GM12873 (cell line): ENCODE measurements around the gene C12orf56.

Source experiments
- CTCF ChIP-seq: IDR thresholded peaks from 2 replicates; pipeline ENCODE4 v1.5.1; 2012; ENCODE audit warnings: low read depth, mild to moderate bottlenecking, moderate library complexity, low read length, control low read depth; ENCODE audit not compliant: insufficient read depth; ENCODE audit errors: missing control alignments

Gene C12orf56

GRCh38 chr12:64335886-64336466 is 54.6 kb downstream of the C12orf56 start:
- TF ChIP-seq CTCF = no peak

- no peak for TF ChIP-seq CTCF
Observed at GRCh38 chr12:64332938-64333337, 57.6 kb downstream of the C12orf56 start.

GRCh38 chr12:64332296-64332695 is 58.3 kb downstream of the C12orf56 start:
- no peak for TF ChIP-seq CTCF

GRCh38 chr12:64325055-64325454 is 65.5 kb downstream of the C12orf56 start:
- TF ChIP-seq CTCF = no peak

GRCh38 chr12:64323476-64324225 is 66.9 kb downstream of the C12orf56 start:
- TF ChIP-seq CTCF = no peak

GRCh38 chr12:64323006-64323405 is 67.6 kb downstream of the C12orf56 start:
- TF ChIP-seq CTCF = no peak

- no peak for TF ChIP-seq CTCF
Observed at GRCh38 chr12:64320611-64321010, 69.9 kb downstream of the C12orf56 start.
